LNCaP clone FGC (cell line): ENCODE data around the gene IQGAP2.

Experiments
- DNase-seq: peaks from one replicate; pipeline ENCODE4 v3.0.0-alpha.2; 2011; ENCODE audit warnings: low read depth
- H3K4me3 ChIP-seq: 2 replicates; pipeline ENCODE4 v1.5.1; 2011; ENCODE audit warnings: mild to moderate bottlenecking, low read depth, low read length, control low read depth
- TF ChIP-seq, protein P1 (sequence below): IDR thresholded peaks from 2 replicates; pipeline ENCODE4 v1.5.1; 2012; ENCODE audit warnings: mild to moderate bottlenecking; ENCODE audit not compliant: control insufficient read depth, insufficient read depth; ENCODE audit errors: extremely low read depth

IQGAP2 gene

DNA sequence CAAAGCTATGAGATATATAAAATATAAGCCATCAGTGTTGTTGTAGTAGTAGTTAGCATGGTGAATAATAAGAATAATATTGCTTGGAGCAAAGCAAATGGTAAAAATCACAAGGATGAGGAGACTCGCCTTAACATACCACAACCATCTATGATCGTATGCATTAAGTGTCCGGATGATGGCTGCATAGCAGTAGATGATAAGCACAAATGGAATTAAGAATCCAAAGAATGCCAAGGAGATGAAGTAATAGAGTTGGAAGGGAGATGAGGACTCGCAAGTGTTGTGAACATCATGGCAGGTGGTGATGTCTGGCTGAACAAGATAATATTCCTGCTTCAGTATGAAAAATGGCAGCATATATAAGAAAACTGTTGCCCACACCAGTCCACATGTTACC is 214.6 kb downstream of the IQGAP2 start:
- TF ChIP-seq, protein P1, sequence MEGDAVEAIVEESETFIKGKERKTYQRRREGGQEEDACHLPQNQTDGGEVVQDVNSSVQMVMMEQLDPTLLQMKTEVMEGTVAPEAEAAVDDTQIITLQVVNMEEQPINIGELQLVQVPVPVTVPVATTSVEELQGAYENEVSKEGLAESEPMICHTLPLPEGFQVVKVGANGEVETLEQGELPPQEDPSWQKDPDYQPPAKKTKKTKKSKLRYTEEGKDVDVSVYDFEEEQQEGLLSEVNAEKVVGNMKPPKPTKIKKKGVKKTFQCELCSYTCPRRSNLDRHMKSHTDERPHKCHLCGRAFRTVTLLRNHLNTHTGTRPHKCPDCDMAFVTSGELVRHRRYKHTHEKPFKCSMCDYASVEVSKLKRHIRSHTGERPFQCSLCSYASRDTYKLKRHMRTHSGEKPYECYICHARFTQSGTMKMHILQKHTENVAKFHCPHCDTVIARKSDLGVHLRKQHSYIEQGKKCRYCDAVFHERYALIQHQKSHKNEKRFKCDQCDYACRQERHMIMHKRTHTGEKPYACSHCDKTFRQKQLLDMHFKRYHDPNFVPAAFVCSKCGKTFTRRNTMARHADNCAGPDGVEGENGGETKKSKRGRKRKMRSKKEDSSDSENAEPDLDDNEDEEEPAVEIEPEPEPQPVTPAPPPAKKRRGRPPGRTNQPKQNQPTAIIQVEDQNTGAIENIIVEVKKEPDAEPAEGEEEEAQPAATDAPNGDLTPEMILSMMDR = no peak
- no peak for DNase-seq
- H3K4me3 ChIP-seq = no peak overlapping the region

DNA sequence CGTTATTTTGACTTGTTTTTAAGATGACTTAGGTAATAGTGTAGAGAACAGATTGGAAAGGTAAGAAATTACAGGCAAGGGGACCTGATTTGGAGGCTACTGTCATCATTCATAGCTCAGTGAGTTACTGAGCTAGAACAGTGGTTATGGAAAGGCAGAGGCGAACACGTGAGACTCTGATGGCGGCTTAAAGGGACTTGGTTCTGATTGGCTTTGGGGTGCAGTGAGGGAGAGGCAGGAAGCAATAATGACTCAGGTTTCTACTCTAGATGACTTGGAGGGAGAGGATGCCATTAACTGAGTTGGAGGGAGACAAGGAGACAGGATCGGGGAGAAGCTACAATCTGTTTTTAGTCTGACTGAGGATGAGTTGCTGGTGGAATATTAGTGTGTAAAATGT is 217.1 kb downstream of the IQGAP2 start:
- DNase-seq = no peak
- TF ChIP-seq, protein P1 = no peak
- H3K4me3 ChIP-seq = no peak overlapping the region

DNA sequence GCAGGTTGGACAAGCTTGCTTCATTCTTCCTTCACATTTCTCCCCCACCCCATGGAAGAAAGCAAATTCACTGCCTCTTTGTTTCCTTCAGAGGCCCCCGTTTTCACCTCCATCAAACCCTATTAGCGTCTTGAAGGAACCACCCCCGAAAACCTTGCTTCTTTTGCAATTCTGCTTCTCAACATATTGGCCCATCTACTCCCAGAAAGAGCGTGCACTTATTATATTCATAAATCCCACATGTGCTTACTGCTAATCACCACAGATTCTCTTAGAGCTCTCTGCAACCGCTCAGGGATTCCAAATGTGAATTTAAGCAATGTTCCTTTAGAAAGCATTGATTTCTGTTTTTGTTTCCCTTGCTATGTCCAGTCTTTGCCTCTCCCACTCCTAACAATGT is 219.0 kb downstream of the IQGAP2 start:
- TF ChIP-seq, protein P1 = no peak
- no peak for DNase-seq
- H3K4me3 ChIP-seq = no peak overlapping the region

DNA sequence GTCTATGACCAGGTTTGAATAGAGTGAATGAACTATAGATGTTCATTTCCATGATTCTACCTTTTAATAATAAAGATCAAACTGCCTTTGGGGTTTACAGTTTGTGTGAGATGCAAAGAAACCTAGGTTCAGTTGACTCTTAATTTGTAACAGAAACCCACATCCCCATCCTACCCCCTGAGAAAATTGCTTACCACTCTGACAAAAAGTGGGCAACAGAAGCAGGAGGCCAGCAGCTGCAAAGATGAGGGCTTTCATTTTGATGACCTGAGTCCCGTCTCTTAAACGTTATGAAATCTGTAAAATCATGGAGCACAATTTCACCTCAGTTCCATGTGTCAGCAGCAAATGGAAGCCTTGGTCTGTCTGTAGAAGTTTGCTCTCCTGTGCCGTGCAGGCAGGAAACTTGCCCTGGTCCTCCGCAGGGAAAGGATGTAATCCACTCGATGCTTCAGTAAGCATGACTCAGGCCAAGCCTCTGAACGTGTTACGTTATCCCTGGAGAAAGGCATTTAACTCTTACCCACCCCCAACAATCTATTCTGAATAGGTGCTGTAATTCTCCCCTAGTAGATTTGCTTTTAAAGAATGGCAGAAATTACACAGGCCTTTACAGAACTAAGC is 220.0 kb downstream of the IQGAP2 start, which contains the start of gene F2RL2:
F2RL2 (minus strand) TSS at position 431 of the 624 bp plus-strand sequence; CDS start at position 258, 173 bp downstream.
- TF ChIP-seq, protein P1 = no peak
- DNase-seq = no peak
- H3K4me3 ChIP-seq = no peak within 1 kb of the TSS

DNA sequence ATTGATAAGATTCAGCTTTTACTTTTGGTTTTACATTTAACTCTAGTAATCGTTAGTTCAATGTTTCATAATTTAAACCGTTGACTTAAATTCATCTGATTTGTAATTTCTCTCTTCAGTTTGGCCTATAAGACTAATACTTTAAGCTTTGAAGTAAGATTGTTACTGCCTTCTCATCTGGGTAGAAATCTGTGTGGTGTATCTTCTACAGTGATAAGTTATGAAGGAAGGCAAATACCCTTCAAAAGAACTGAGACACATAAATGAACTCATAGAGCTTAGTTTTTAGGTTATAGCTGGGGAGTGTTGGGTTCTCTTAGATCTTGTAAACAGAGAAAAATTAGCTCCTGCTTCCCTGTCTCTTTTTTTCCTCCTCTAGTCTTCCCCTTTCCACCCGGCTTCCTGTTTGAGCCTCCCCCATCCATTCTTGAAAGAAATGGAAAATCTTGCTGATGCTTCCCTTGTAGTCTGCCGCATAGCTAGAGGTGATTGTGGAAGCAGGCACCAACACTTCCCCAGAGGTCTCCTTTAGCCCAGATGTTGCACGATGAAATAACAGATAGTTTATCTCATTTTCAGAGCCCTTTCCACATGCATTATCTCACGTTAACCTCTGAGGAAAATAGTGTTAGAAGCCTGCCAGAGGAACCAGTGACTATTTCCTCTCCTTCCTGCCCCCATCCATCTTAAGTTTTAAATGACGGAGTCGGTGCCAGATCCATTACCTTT is 222.2 kb downstream of the IQGAP2 start:
- no peak overlapping the region for H3K4me3 ChIP-seq
- no peak for DNase-seq
- TF ChIP-seq, protein P1 = no peak

DNA sequence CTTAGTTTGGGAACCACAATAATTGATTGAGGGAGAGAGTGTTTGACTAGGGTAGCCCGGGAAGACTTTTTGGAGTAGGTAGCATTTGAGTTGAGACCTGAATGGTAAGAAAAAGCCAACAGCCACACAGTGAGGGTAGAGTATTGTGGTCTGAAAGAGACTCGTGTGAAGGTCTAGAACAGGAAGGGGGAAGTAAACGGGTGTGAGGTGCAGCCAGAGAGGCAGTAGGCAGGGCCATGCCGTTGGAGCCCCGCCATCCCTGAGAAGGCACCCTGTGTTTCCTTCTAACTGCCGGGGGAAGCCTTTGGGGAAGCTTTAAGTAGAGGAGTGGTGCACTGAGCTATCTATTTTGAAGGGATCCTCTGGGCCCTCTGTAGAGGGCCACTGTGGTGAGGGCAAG is 223.7 kb downstream of the IQGAP2 start:
- TF ChIP-seq, protein P1 = no peak
- DNase-seq = no peak
- H3K4me3 ChIP-seq = no peak overlapping the region
